Activated CD4-positive, CD25-positive, alpha-beta regulatory T cell treated with anti-CD3 and anti-CD28 coated beads, Interleukin-2, amount 50 U/mL, for 72 hours (primary cell): ENCODE results near the gene NECTIN1.
"Not testable (repeated sequence)": the region's sequence is repeated elsewhere in the genome, so short reads cannot be mapped to it uniquely, and the experiment has no call there.

Experiments
- DNase-seq: peaks from one replicate; pipeline ENCODE4 v3.0.0; 2021

NECTIN1 gene

GRCh38 chr11:119614222-119615002 is 114.6 kb downstream of the NECTIN1 start:
- DNase-seq: no peak

GRCh38 chr11:119612814-119613213 is 116.2 kb downstream of the NECTIN1 start:
- DNase-seq: no peak

GRCh38 chr11:119610836-119611426 is 118.1 kb downstream of the NECTIN1 start:
- DNase-seq: no peak

- DNase-seq: no peak
Observed at GRCh38 chr11:119608781-119609180, 120.2 kb downstream of the NECTIN1 start.

GRCh38 chr11:119608201-119608600 is 120.8 kb downstream of the NECTIN1 start:
- DNase-seq: no peak

- no peak for DNase-seq
Observed at GRCh38 chr11:119607726-119608125, 121.3 kb downstream of the NECTIN1 start.

GRCh38 chr11:119605137-119605665 is 123.8 kb downstream of the NECTIN1 start:
- no peak for DNase-seq

- no peak for DNase-seq
Observed at GRCh38 chr11:119602745-119603373, 126.1 kb downstream of the NECTIN1 start.

- no peak for DNase-seq
Observed at GRCh38 chr11:119599864-119600541, 129.0 kb downstream of the NECTIN1 start.

GRCh38 chr11:119595941-119596340 is 133.1 kb downstream of the NECTIN1 start:
- not testable (repeated sequence) for DNase-seq

GRCh38 chr11:119594639-119595249 is 134.3 kb downstream of the NECTIN1 start:
- DNase-seq: no peak

- no peak for DNase-seq
Observed at GRCh38 chr11:119593346-119593745, 135.7 kb downstream of the NECTIN1 start.

GRCh38 chr11:119592642-119593041 is 136.4 kb downstream of the NECTIN1 start:
- no peak for DNase-seq

- DNase-seq: no peak
Observed at GRCh38 chr11:119591836-119592310, 137.1 kb downstream of the NECTIN1 start.

GRCh38 chr11:119590651-119591351 is 138.2 kb downstream of the NECTIN1 start:
- DNase-seq: no peak

- DNase-seq: no peak
Observed at GRCh38 chr11:119589001-119589400, 140.0 kb downstream of the NECTIN1 start.
